Nephron (organoid): ENCODE data around the gene ZSCAN5A.
"Not testable (repeated sequence)": the region's sequence is repeated elsewhere in the genome, so short reads cannot be mapped to it uniquely, and the experiment has no call there.

Experiments used
- H3K27ac Mint-ChIP-seq, 3 experiments: 2 replicates each; pipeline ENCODE4 v1.8.0; 2020; ENCODE audit warnings: mixed read lengths in 3 of 3, mild to moderate bottlenecking in 2 of 3, moderate library complexity in 1 of 3
- H3K27me3 Mint-ChIP-seq: 2 replicates; pipeline ENCODE4 v1.8.0; 2021; ENCODE audit warnings: low read depth, mild to moderate bottlenecking, moderate library complexity, mixed read lengths
- H3K36me3 Mint-ChIP-seq: 2 replicates; pipeline ENCODE4 v1.8.0; 2020; ENCODE audit warnings: low read depth, mixed read lengths
- H3K4me1 Mint-ChIP-seq: 2 replicates; pipeline ENCODE4 v1.8.0; 2020; ENCODE audit warnings: mixed read lengths
- H3K4me3 Mint-ChIP-seq, 3 experiments: 2 replicates each; pipeline ENCODE4 v1.8.0; 2020; ENCODE audit warnings: mild to moderate bottlenecking in 3 of 3, mixed read lengths in 3 of 3, moderate library complexity in 2 of 3
- H3K9me3 Mint-ChIP-seq: 2 replicates; pipeline ENCODE4 v1.8.0; 2020; ENCODE audit warnings: mixed read lengths
- TF ChIP-seq, protein P1 (sequence below), 3 experiments: fragments of 200-600 bp; sonication (generic); IDR thresholded peaks; one replicate each; pipeline ENCODE4 v1.5.0; 2021; ENCODE audit warnings: antibody characterized with exemption in 3 of 3; ENCODE audit not compliant: unreplicated experiment in 3 of 3

ZSCAN5A gene

DNA sequence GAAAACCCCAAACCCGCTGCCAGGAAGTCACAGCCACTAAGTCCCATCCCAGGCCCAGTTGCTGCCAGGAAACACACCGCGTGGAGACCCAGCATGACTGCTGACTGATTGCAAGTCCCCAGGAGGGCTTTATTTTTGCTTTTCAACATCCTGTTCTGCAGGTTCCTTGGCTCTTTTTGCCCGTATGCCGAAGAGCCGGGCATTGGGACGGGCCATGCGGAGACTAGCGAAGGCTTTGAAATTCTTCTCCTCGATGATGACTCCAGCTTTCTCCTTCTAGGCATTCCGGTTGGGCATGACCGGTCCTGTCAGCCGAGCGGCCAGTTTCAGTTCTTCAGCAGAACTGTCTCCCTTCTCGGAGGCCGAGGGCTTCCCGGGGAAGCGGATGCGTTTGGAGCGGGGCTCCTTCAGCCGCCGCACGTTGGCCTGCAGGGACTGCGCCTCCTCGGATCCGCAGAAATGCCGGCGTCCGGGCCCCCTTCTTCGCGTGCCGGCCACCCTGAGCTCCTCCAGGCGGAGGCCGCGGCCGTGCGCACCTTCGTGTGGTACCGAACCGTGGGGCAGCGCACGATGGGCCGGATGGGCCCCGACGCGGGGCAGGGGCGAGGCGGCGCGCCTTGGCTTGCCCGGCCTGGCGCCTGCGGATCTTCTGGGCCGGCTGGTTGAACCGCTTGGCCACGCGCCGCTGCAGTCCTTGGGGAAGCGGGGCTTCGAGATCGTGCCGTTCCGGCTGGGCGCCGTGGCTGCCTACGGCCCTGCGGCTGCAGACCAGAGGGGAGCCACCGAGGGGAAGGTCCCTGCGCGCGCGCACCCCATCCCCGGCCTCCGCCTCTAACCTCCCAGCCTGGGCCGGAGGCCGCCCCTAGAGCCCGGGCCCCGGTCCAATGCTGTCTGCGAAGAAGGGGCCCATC is 97.3 kb downstream of the ZSCAN5A start:
- Mint-ChIP-seq H3K9me3 (peaks cover 2% of the 10 kb centered on the region), H3K4me1 (no peaks in the 10 kb centered on the region), H3K27me3 (peaks cover 16% of the 10 kb centered on the region), H3K36me3 (peaks cover 10% of the 10 kb centered on the region), H3K27ac (no peak overlapping the region), H3K4me3 (peak overlapping the region in 2 of 3 experiments; percentile 17 to 60)
- TF ChIP-seq, protein P1, sequence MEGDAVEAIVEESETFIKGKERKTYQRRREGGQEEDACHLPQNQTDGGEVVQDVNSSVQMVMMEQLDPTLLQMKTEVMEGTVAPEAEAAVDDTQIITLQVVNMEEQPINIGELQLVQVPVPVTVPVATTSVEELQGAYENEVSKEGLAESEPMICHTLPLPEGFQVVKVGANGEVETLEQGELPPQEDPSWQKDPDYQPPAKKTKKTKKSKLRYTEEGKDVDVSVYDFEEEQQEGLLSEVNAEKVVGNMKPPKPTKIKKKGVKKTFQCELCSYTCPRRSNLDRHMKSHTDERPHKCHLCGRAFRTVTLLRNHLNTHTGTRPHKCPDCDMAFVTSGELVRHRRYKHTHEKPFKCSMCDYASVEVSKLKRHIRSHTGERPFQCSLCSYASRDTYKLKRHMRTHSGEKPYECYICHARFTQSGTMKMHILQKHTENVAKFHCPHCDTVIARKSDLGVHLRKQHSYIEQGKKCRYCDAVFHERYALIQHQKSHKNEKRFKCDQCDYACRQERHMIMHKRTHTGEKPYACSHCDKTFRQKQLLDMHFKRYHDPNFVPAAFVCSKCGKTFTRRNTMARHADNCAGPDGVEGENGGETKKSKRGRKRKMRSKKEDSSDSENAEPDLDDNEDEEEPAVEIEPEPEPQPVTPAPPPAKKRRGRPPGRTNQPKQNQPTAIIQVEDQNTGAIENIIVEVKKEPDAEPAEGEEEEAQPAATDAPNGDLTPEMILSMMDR (IDR thresholded peaks at IDR 0.05; ENCODE audit: unreplicated experiment in 3 of 3): no peak

GRCh38 chr19:56211718-56212117 is 102.9 kb downstream of the ZSCAN5A start:
- Mint-ChIP-seq H3K27ac (no peak overlapping the region), H3K4me1 (no peaks in the 10 kb centered on the region), H3K4me3 (no peak overlapping the region), H3K9me3 (peaks cover 2% of the 10 kb centered on the region), H3K36me3 (no peaks in the 10 kb centered on the region), H3K27me3 (peaks cover 10% of the 10 kb centered on the region)
- TF ChIP-seq, protein P1 (IDR thresholded peaks at IDR 0.05; ENCODE audit: unreplicated experiment in 3 of 3): no peak

- H3K4me1 Mint-ChIP-seq, H3K27ac Mint-ChIP-seq, H3K4me3 Mint-ChIP-seq, H3K9me3 Mint-ChIP-seq, H3K36me3 Mint-ChIP-seq, H3K27me3 Mint-ChIP-seq: not testable (repeated sequence)
Measured at GRCh38 chr19:56210036-56210435, 104.6 kb downstream of the ZSCAN5A start.

- Mint-ChIP-seq H3K27ac (no peak overlapping the region), H3K36me3 (no peaks in the 10 kb centered on the region), H3K4me3 (no peak overlapping the region), H3K9me3 (peaks cover 2% of the 10 kb centered on the region), H3K27me3 (peaks cover 5% of the 10 kb centered on the region), H3K4me1 (no peaks in the 10 kb centered on the region)
- TF ChIP-seq, protein P1 (IDR thresholded peaks at IDR 0.05; ENCODE audit: unreplicated experiment in 3 of 3): no peak
Measured at GRCh38 chr19:56209091-56209490, 105.5 kb downstream of the ZSCAN5A start.

DNA sequence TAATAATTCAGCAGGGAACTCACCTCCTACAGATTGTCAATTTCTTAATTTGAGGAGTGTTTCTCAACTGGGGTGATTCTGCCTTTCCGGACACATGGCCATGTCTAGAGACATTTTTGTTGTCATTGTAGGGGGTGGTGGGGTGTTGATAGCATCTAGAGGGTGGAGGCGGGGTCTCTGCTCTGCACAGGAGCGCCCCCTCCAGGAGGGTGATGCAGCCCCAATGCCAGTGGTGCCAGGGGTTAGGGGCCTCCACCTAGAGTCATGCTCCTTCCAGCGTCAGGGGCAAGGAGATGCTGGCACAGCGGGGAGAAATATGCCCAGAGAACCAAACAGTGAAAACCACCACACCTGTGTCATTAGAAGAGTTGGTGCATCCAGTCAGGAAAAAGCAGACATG is 107.1 kb downstream of the ZSCAN5A start:
- H3K4me3 Mint-ChIP-seq, H3K4me1 Mint-ChIP-seq: not testable (repeated sequence)

GRCh38 chr19:56201973-56202372 is 112.7 kb downstream of the ZSCAN5A start, which contains the start of gene ZSCAN5C:
Gene ZSCAN5C, plus strand, starts transcription at chr19:56202273. Its CDS starts 3,641 bp downstream, at chr19:56205914.
- Mint-ChIP-seq H3K27ac (no peak within 1 kb of the TSS), H3K4me3 (no peak within 1 kb of the TSS), H3K4me1 (no peaks in the 10 kb centered on the region), H3K27me3 (no peaks in the 10 kb centered on the region), H3K9me3 (peaks cover under 1% of the 10 kb centered on the region), H3K36me3 (no peaks in the 10 kb centered on the region)
- TF ChIP-seq, protein P1 (IDR thresholded peaks at IDR 0.05; ENCODE audit: unreplicated experiment in 3 of 3): no peak

More for the DNA sequence above, 107.1 kb downstream of the ZSCAN5A start:
- not testable (repeated sequence) for H3K27ac Mint-ChIP-seq, H3K36me3 Mint-ChIP-seq, H3K27me3 Mint-ChIP-seq, H3K9me3 Mint-ChIP-seq

DNA sequence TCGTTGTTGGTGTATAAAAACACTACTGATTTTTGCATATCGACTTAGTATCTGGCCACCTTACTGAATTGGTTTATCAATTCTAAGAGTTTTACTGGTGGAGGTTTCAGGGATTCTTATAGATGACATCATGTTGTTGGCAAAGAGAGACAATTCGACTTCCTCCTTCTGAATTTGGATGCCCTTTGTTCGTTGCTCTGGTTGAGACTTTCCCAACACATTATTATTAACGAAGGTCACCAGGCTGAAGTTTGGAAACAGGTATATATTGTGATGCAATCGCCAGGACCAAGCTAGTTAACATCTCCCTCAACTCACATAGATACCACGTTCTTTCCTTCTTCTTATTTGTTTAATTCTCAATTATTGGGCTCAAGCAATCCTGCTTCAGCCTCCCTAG is 115.0 kb downstream of the ZSCAN5A start:
- H3K36me3 Mint-ChIP-seq: no peaks in the 10 kb centered on the region
- TF ChIP-seq, protein P1 (IDR thresholded peaks at IDR 0.05; ENCODE audit: unreplicated experiment in 3 of 3): no peak
- no peaks in the 10 kb centered on the region for H3K9me3 Mint-ChIP-seq
- no peaks in the 10 kb centered on the region for H3K4me1 Mint-ChIP-seq
- no peaks in the 10 kb centered on the region for H3K27me3 Mint-ChIP-seq
- H3K4me3 Mint-ChIP-seq: no peak overlapping the region
- H3K27ac Mint-ChIP-seq: no peak overlapping the region

DNA sequence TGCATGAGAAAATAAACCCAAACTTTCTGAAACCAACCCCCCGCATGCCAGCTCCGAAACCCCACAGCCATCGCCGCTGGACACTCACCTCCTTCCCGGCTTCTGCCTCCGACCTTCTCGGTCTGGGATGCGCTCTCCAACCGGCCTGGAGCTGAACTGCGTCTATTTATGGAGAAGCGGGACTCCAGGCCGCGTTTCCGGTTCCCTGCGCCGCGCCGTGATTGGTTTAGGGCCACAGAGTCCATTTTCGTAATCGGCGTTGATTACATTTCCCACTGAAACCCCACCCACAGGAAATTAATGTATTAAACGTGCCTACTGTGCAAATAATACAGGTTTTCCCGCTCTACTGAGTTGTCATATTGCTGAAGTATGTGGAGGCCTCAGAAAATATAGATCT is 117.0 kb downstream of the ZSCAN5A start, which contains the start of gene ZSCAN5B:
Gene ZSCAN5B (minus strand): TSS at position 138 of the 400 bp plus-strand sequence. CDS start 4,731 bp downstream, outside the sequence.
- not testable (repeated sequence) for H3K36me3 Mint-ChIP-seq, H3K4me1 Mint-ChIP-seq, H3K9me3 Mint-ChIP-seq

More for the DNA sequence above, 117.0 kb downstream of the ZSCAN5A start, which contains the start of gene ZSCAN5B:
- H3K4me3 Mint-ChIP-seq, H3K27me3 Mint-ChIP-seq, H3K27ac Mint-ChIP-seq: not testable (repeated sequence)
